Caco-2 (cell line): Measurements from ENCODE around the gene EN1. TPM values are rescaled to one million over a fixed set of nuclear protein-coding genes. Genes with fewer than 3 reads are reported as not detected.

Experiments
- BruUV-seq: library from RNA; stranded (reverse); fragments of 400-500 nt; replicated peaks from 2 replicates; lab custom pipeline; 2021; lab: Mats Ljungman, UMichigan
- CTCF ChIA-PET: fragments of 300-600 bp; sonication (Branson Sonifier 250); formaldehyde crosslinking; loops from one replicate; lab custom pipeline; 2022; ENCODE audit warnings: antibody characterized with exemption; lab: Charles Lee
- POLR2A ChIA-PET: fragments of 300-600 bp; sonication (Branson Sonifier 250); formaldehyde crosslinking; loops from one replicate; lab custom pipeline; 2022; ENCODE audit warnings: antibody characterized with exemption; lab: Charles Lee
- DNase-seq, 2 experiments: peaks; one replicate each; pipeline versions ENCODE4 v3.0.0 to v3.0.0-alpha.2; 2020 to 2022
- H3K27me3 ChIP-seq: replicated peaks from 2 replicates; pipeline ENCODE4 v1.6.0; 2011; ENCODE audit warnings: low read length; ENCODE audit not compliant: control insufficient read depth, insufficient read depth
- H3K36me3 ChIP-seq: 2 replicates; pipeline ENCODE4 v1.5.1; 2011; ENCODE audit warnings: low read length; ENCODE audit not compliant: control insufficient read depth, insufficient read depth
- H3K4me1 ChIP-seq: fragments of 250-450 bp; sonication (Bioruptor Pico); 2 replicates; pipeline ENCODE4 v1.5.1; 2020; ENCODE audit warnings: mild to moderate bottlenecking
- H3K4me3 ChIP-seq: 2 replicates; pipeline ENCODE4 v1.5.1; 2011; ENCODE audit warnings: low read depth, mild to moderate bottlenecking, control low read depth, low read length
- H3K9me3 ChIP-seq: fragments of 250-450 bp; sonication (Bioruptor Pico); 2 replicates; pipeline ENCODE4 v1.5.1; 2020; ENCODE audit warnings: mild to moderate bottlenecking, moderate library complexity
- H3K27ac Mint-ChIP-seq: one replicate; pipeline ENCODE4 v1.8.0; 2022; ENCODE audit warnings: mixed read lengths; ENCODE audit not compliant: unreplicated experiment
- H3K27me3 Mint-ChIP-seq: one replicate; pipeline ENCODE4 v1.8.0; 2022; ENCODE audit warnings: mixed read lengths; ENCODE audit not compliant: insufficient read depth, unreplicated experiment
- H3K36me3 Mint-ChIP-seq: one replicate; pipeline ENCODE4 v1.8.0; 2022; ENCODE audit warnings: mild to moderate bottlenecking, mixed read lengths; ENCODE audit not compliant: insufficient read depth, unreplicated experiment
- H3K4me1 Mint-ChIP-seq: one replicate; pipeline ENCODE4 v1.8.0; 2022; ENCODE audit warnings: low read depth, mixed read lengths; ENCODE audit not compliant: unreplicated experiment
- H3K4me3 Mint-ChIP-seq: one replicate; pipeline ENCODE4 v1.8.0; 2022; ENCODE audit warnings: mild to moderate bottlenecking, moderate library complexity, mixed read lengths; ENCODE audit not compliant: unreplicated experiment
- H3K9me3 Mint-ChIP-seq: one replicate; pipeline ENCODE4 v1.8.0; 2022; ENCODE audit warnings: mixed read lengths; ENCODE audit not compliant: unreplicated experiment
- intact Hi-C: fragments of 100-400 bp; cut with micrococcal nuclease; formaldehyde crosslinking; loops from one replicate; pipeline ENCODE4 v1.10.0; 2022; ENCODE audit not compliant: unreplicated experiment
- total RNA-seq: library from RNA; stranded (reverse); gene quantifications from 2 replicates; pipeline ENCODE4 v1.2.3, GENCODE V29; 2022
- TF ChIP-seq, protein P1 (sequence below), 2 experiments: fragments of 200-600 bp in 1 of 2; IDR thresholded peaks; 1 replicate in 1 of 2; 2 replicates in 1 of 2; pipeline versions ENCODE4 v1.5.1 to v1.8.0; 2011 to 2022; ENCODE audit warnings: antibody characterized with exemption in 1 of 2, control low read depth in 1 of 2, inconsistent platforms in 1 of 2, low read depth in 1 of 2, low read length in 1 of 2, mild to moderate bottlenecking in 1 of 2, moderate library complexity in 1 of 2; ENCODE audit not compliant: insufficient read depth in 1 of 2, severe bottlenecking in 1 of 2, unreplicated experiment in 1 of 2

The EN1 gene
- total RNA-seq, 1 experiment from 2014 or later = 0.16 TPM

GRCh38 chr2:118861731-118862130, 14.3 kb upstream of the EN1 start:
- DNase-seq = no peak
- no peak overlapping the region for H3K27ac Mint-ChIP-seq
- TF ChIP-seq, protein P1, sequence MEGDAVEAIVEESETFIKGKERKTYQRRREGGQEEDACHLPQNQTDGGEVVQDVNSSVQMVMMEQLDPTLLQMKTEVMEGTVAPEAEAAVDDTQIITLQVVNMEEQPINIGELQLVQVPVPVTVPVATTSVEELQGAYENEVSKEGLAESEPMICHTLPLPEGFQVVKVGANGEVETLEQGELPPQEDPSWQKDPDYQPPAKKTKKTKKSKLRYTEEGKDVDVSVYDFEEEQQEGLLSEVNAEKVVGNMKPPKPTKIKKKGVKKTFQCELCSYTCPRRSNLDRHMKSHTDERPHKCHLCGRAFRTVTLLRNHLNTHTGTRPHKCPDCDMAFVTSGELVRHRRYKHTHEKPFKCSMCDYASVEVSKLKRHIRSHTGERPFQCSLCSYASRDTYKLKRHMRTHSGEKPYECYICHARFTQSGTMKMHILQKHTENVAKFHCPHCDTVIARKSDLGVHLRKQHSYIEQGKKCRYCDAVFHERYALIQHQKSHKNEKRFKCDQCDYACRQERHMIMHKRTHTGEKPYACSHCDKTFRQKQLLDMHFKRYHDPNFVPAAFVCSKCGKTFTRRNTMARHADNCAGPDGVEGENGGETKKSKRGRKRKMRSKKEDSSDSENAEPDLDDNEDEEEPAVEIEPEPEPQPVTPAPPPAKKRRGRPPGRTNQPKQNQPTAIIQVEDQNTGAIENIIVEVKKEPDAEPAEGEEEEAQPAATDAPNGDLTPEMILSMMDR (IDR thresholded peaks at IDR 0.05; ENCODE audit: insufficient read depth in 1 of 2, low read depth in 1 of 2, low read length in 1 of 2, severe bottlenecking in 1 of 2, unreplicated experiment in 1 of 2) = no peak
- Histone ChIP-seq H3K9me3 (no peaks in the 10 kb centered on the region), H3K4me3 (no peak overlapping the region), H3K27me3 (no peaks in the 10 kb centered on the region; the same call in 1 of the 2 replicates), H3K4me1 (no peaks in the 10 kb centered on the region), H3K36me3 (no peaks in the 10 kb centered on the region)
- BruUV-seq = no TSS peak
- POLR2A ChIA-PET = no interaction called here
- peaks cover 6% of the 10 kb centered on the region for H3K27me3 Mint-ChIP-seq
- H3K4me1 Mint-ChIP-seq = no peaks in the 10 kb centered on the region
- CTCF ChIA-PET = interaction anchor here (0.6 kb wide), 1 partner anchor 810 kb away, joined by 3 read pairs; no protein-coding TSS in a partner anchor
- no peaks in the 10 kb centered on the region for H3K9me3 Mint-ChIP-seq
- no peaks in the 10 kb centered on the region for H3K36me3 Mint-ChIP-seq
- no peak overlapping the region for H3K4me3 Mint-ChIP-seq
- intact Hi-C loops = no loop called here

DNA sequence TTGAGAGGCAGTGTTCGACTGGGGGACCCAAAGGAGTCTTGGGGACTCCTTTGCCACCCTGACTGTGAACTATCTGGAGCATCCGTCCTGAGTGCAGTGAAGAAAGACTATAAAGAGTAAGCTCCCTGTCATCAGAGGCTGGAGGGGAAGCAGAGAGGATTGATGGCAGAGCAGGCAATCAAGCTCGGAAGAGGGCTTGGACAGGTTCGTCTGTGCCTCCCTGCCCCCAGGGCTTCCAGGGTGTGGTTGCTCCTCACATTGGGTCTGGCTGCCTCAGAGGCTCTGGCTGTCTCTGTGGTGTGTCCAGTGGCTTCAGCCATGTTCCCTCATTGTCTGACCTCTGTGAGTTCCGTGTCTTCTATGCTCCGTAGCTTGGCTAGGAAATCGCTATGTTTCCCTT, 13.8 kb upstream of the EN1 start:
- Mint-ChIP-seq H3K9me3 (no peaks in the 10 kb centered on the region), H3K27ac (no peak overlapping the region), H3K4me3 (no peak overlapping the region), H3K36me3 (no peaks in the 10 kb centered on the region), H3K27me3 (peaks cover 11% of the 10 kb centered on the region), H3K4me1 (no peaks in the 10 kb centered on the region)
- ChIA-PET POLR2A (no interaction called here), CTCF (interaction anchor here (0.6 kb wide), 1 partner anchor 810 kb away, joined by 3 read pairs; no protein-coding TSS in a partner anchor)
- H3K4me1 ChIP-seq = no peaks in the 10 kb centered on the region
- TF ChIP-seq, protein P1 (IDR thresholded peaks at IDR 0.05; ENCODE audit: insufficient read depth in 1 of 2, low read depth in 1 of 2, low read length in 1 of 2, severe bottlenecking in 1 of 2, unreplicated experiment in 1 of 2) = no peak
- DNase-seq = no peak
- no TSS peak for BruUV-seq
- H3K9me3 ChIP-seq = no peaks in the 10 kb centered on the region
- no peaks in the 10 kb centered on the region; the same call in 1 of the 2 replicates for H3K27me3 ChIP-seq
- H3K36me3 ChIP-seq = no peaks in the 10 kb centered on the region
- intact Hi-C loops = no loop called here
- no peak overlapping the region for H3K4me3 ChIP-seq

- H3K27ac Mint-ChIP-seq = no peak overlapping the region
- Histone ChIP-seq H3K4me1 (no peaks in the 10 kb centered on the region), H3K9me3 (no peaks in the 10 kb centered on the region), H3K36me3 (no peaks in the 10 kb centered on the region), H3K27me3 (no peaks in the 10 kb centered on the region; the same call in 1 of the 2 replicates), H3K4me3 (no peak overlapping the region)
- CTCF ChIA-PET = interaction anchor here (0.9 kb wide), 1 partner anchor 489 kb away, joined by 6 read pairs; no protein-coding TSS in a partner anchor
- POLR2A ChIA-PET = no interaction called here
- TF ChIP-seq, protein P1 (IDR thresholded peaks at IDR 0.05; ENCODE audit: insufficient read depth in 1 of 2, low read depth in 1 of 2, low read length in 1 of 2, severe bottlenecking in 1 of 2, unreplicated experiment in 1 of 2) = no peak
- no peaks in the 10 kb centered on the region for H3K36me3 Mint-ChIP-seq
- H3K27me3 Mint-ChIP-seq = peaks cover 15% of the 10 kb centered on the region
- H3K4me1 Mint-ChIP-seq = no peaks in the 10 kb centered on the region
- DNase-seq = no peak
- intact Hi-C loops = no loop called here
- BruUV-seq = no TSS peak
- H3K4me3 Mint-ChIP-seq = no peak overlapping the region
- H3K9me3 Mint-ChIP-seq = no peaks in the 10 kb centered on the region
Measured at GRCh38 chr2:118860506-118860905, 13.1 kb upstream of the EN1 start.
